ENCODE measurements around the gene MROH9.

DNA sequence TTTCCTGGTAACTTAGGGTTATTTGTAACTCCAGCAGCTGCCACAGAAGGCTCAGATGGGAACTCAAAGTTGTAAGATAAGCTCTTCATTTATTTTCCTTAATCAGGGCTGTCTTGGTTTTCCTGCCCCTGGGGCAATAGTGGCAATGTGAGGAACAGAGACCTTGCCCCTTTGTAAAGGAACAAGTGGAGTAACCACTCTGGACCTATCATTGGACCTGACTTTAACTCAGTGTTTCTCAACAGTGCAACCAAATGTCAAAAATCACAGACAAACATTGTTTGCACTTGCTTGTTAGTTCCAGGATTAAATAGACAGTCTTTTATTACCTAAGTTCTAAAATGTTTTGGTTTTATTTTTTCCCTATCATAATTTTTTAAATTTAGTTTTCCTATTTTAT lies 152.6 kb downstream of the MROH9 start:
- TF ChIP-seq POLR2AphosphoS5 (IDR thresholded peaks at IDR 0.05) (no peak), TAF1 (IDR thresholded peaks at IDR 0.05; ENCODE audit: low read depth) (no peak), EP300 (conservative IDR thresholded peaks at IDR 0.05; ENCODE audit: poor library complexity, severe bottlenecking) (no peak), EZH2 (IDR thresholded peaks at IDR 0.05; ENCODE audit: borderline replicate concordance, insufficient read depth, low read length, poor library complexity, severe bottlenecking) (no peak)
- TF ChIP-seq, protein P1, sequence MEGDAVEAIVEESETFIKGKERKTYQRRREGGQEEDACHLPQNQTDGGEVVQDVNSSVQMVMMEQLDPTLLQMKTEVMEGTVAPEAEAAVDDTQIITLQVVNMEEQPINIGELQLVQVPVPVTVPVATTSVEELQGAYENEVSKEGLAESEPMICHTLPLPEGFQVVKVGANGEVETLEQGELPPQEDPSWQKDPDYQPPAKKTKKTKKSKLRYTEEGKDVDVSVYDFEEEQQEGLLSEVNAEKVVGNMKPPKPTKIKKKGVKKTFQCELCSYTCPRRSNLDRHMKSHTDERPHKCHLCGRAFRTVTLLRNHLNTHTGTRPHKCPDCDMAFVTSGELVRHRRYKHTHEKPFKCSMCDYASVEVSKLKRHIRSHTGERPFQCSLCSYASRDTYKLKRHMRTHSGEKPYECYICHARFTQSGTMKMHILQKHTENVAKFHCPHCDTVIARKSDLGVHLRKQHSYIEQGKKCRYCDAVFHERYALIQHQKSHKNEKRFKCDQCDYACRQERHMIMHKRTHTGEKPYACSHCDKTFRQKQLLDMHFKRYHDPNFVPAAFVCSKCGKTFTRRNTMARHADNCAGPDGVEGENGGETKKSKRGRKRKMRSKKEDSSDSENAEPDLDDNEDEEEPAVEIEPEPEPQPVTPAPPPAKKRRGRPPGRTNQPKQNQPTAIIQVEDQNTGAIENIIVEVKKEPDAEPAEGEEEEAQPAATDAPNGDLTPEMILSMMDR (IDR thresholded peaks at IDR 0.05; ENCODE audit: poor library complexity, severe bottlenecking), result no peak

All from neural cell (in vitro differentiated cells).